OCI-LY3 (cell line): ENCODE measurements around the gene C9orf85.
"Not testable (repeated sequence)": the region's sequence is repeated elsewhere in the genome, so short reads cannot be mapped to it uniquely, and the experiment has no call there.

Experiments used
- H2AFZ ChIP-seq: fragments of 200-600, 300-600 bp; shearing (Covaris generic); 2 replicates; pipeline ENCODE4 v1.6.0; 2014; ENCODE audit warnings: antibody characterized with exemption, low read depth, low read length
- H3K27ac ChIP-seq: fragments of 200-600, 300-600 bp; sonication (generic); 2 replicates; pipeline ENCODE4 v1.5.1; 2014; ENCODE audit warnings: mild to moderate bottlenecking, low read length, moderate library complexity, mixed read lengths
- H3K27me3 ChIP-seq: fragments of 200-600, 300-600 bp; sonication (generic); 2 replicates; pipeline ENCODE4 v1.6.1; 2014; ENCODE audit warnings: low read depth, low read length, mixed read lengths
- H3K36me3 ChIP-seq: fragments of 200-600, 300-600 bp; sonication (generic); replicated peaks from 2 replicates; pipeline ENCODE3; 2014; ENCODE audit warnings: low read depth, low read length, mixed read lengths
- H3K4me1 ChIP-seq: fragments of 300-600, 200-600 bp; sonication (generic); 2 replicates; pipeline ENCODE4 v1.6.1; 2014; ENCODE audit warnings: low read length, mixed read lengths
- H3K4me2 ChIP-seq: fragments of 200-600, 300-600 bp; sonication (generic); 2 replicates; pipeline ENCODE4 v1.6.1; 2014; ENCODE audit warnings: low read length, mixed read lengths
- H3K4me3 ChIP-seq: fragments of 300-600, 200-600 bp; sonication (generic); 2 replicates; pipeline ENCODE4 v1.5.1; 2014; ENCODE audit warnings: antibody characterized with exemption, mild to moderate bottlenecking, low read length, moderate library complexity
- H3K79me2 ChIP-seq: fragments of 300-600, 200-600 bp; shearing (Covaris generic); 2 replicates; pipeline ENCODE4 v1.6.1; 2014; ENCODE audit warnings: mild to moderate bottlenecking, low read length, mixed read lengths
- H3K9ac ChIP-seq: fragments of 300-600, 200-600 bp; shearing (Covaris generic); 2 replicates; pipeline ENCODE4 v1.6.0; 2014; ENCODE audit warnings: mild to moderate bottlenecking, low read length, moderate library complexity
- H3K9me3 ChIP-seq: fragments of 200-600, 300-600 bp; shearing (Covaris generic); 2 replicates; pipeline ENCODE4 v1.6.1; 2014; ENCODE audit warnings: low read length, mixed read lengths; ENCODE audit not compliant: insufficient read depth
- H4K20me1 ChIP-seq: fragments of 200-600, 300-600 bp; sonication (generic); 2 replicates; pipeline ENCODE4 v1.6.1; 2016; ENCODE audit warnings: low read length, mixed read lengths; ENCODE audit not compliant: insufficient read depth
- CTCF ChIP-seq: fragments of 200-600, 300-600 bp; sonication (generic); IDR thresholded peaks from 2 replicates; pipeline ENCODE4 v1.5.1; 2014; ENCODE audit warnings: antibody characterized with exemption, low read length, low read depth
- EZH2phosphoT487 ChIP-seq: fragments of 200-600 bp; shearing (Covaris generic); IDR thresholded peaks from 2 replicates; pipeline ENCODE4 v1.6.1; 2018; ENCODE audit warnings: antibody characterized with exemption, mixed run types, low read depth

Gene C9orf85

GRCh38 chr9:71896761-71897160, 14.7 kb upstream of the C9orf85 start:
- no peaks in the 10 kb centered on the region for H3K36me3 ChIP-seq
- no peak overlapping the region for H3K27ac ChIP-seq
- no peak overlapping the region for H2AFZ ChIP-seq
- H3K4me2 ChIP-seq = no peak overlapping the region
- H3K27me3 ChIP-seq = no peaks in the 10 kb centered on the region
- TF ChIP-seq EZH2phosphoT487 (no peak), CTCF (no peak)
- H4K20me1 ChIP-seq = peaks cover 59% of the 10 kb centered on the region
- H3K9me3 ChIP-seq = no peaks in the 10 kb centered on the region
- H3K79me2 ChIP-seq = peaks cover 86% of the 10 kb centered on the region
- H3K4me1 ChIP-seq = peaks cover 31% of the 10 kb centered on the region
- no peak overlapping the region for H3K9ac ChIP-seq
- H3K4me3 ChIP-seq = no peak overlapping the region

GRCh38 chr9:71897577-71897976, 13.9 kb upstream of the C9orf85 start:
- Histone ChIP-seq H3K9me3 (no peaks in the 10 kb centered on the region), H3K27me3 (no peaks in the 10 kb centered on the region), H3K27ac (no peak overlapping the region), H3K4me3 (no peak overlapping the region), H3K79me2 (peaks cover 92% of the 10 kb centered on the region), H3K36me3 (no peaks in the 10 kb centered on the region), H4K20me1 (peaks cover 59% of the 10 kb centered on the region), H3K9ac (no peak overlapping the region), H2AFZ (no peak overlapping the region), H3K4me2 (no peak overlapping the region), H3K4me1 (peaks cover 35% of the 10 kb centered on the region)
- TF ChIP-seq EZH2phosphoT487 = no peak
- no peak for TF ChIP-seq CTCF

- not testable (repeated sequence) for H3K9me3 ChIP-seq, H3K27ac ChIP-seq, H3K4me3 ChIP-seq, H3K4me2 ChIP-seq, H2AFZ ChIP-seq, H3K27me3 ChIP-seq, H3K36me3 ChIP-seq, H3K9ac ChIP-seq
- Histone ChIP-seq H4K20me1 (peaks cover 71% of the 10 kb centered on the region), H3K4me1 (peaks cover 35% of the 10 kb centered on the region), H3K79me2 (peaks cover 92% of the 10 kb centered on the region)
These were observed 12.7 kb upstream of the C9orf85 start for GRCh38 chr9:71898756-71899155.

GRCh38 chr9:71901695-71902597, 9.5 kb upstream of the C9orf85 start:
- Histone ChIP-seq H3K9ac (no peak overlapping the region), H3K9me3 (no peaks in the 10 kb centered on the region), H4K20me1 (peaks cover 67% of the 10 kb centered on the region), H3K36me3 (no peaks in the 10 kb centered on the region), H3K27me3 (no peaks in the 10 kb centered on the region), H3K4me1 (peaks cover 31% of the 10 kb centered on the region), H2AFZ (no peak overlapping the region), H3K4me3 (no peak overlapping the region), H3K79me2 (peaks cover 94% of the 10 kb centered on the region), H3K27ac (no peak overlapping the region), H3K4me2 (no peak overlapping the region)
- TF ChIP-seq CTCF = peak; percentile 36
- no peak for TF ChIP-seq EZH2phosphoT487
